HEK293 (cell line): ENCODE results near the gene AK6.

Experiments
- ZNF843 ChIP-seq: fragments of 450-650 bp; formaldehyde crosslinking; IDR thresholded peaks from 2 replicates; pipeline ENCODE4 v1.5.1; 2016; ENCODE audit warnings: missing biosample characterization, missing genetic modification characterization
- TF ChIP-seq, protein P1 (sequence below): fragments of 450-650 bp; formaldehyde crosslinking; IDR thresholded peaks from 2 replicates; pipeline ENCODE4 v1.5.1; 2016; ENCODE audit warnings: missing biosample characterization, missing genetic modification characterization
- TF ChIP-seq, protein P2 (sequence below): fragments of 450-650 bp; formaldehyde crosslinking; IDR thresholded peaks from 2 replicates; pipeline ENCODE4 v1.5.1; 2016; ENCODE audit warnings: missing biosample characterization, missing genetic modification characterization

DNA sequence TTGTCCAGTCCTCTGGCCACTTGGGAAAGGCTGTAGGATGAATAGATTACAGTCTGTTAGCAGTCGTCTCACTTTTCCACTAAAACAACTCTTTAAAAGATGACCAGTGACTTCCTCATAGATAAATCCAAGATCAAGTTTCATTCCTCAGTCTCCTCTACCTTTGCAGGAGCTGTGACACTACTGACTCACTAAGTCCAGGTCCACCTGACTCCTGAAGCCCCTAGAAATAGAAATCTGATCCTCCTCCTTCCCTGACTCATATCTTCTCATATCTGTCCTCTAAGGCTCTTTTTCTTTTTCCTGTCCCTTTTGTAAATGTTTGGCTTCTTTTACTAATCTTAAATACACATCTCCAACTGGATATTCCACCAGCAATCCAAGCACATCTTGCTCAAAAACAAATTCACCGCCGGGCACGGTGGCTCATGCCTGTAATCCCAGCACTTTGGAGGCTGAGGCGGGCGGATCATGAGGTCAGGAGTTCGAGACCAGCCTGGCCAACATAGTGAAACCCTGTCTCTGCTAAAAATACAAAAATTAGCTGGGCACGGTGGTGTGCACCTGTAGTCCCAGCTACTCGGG is 39.3 kb downstream of the AK6 start:
- TF ChIP-seq, protein P1, sequence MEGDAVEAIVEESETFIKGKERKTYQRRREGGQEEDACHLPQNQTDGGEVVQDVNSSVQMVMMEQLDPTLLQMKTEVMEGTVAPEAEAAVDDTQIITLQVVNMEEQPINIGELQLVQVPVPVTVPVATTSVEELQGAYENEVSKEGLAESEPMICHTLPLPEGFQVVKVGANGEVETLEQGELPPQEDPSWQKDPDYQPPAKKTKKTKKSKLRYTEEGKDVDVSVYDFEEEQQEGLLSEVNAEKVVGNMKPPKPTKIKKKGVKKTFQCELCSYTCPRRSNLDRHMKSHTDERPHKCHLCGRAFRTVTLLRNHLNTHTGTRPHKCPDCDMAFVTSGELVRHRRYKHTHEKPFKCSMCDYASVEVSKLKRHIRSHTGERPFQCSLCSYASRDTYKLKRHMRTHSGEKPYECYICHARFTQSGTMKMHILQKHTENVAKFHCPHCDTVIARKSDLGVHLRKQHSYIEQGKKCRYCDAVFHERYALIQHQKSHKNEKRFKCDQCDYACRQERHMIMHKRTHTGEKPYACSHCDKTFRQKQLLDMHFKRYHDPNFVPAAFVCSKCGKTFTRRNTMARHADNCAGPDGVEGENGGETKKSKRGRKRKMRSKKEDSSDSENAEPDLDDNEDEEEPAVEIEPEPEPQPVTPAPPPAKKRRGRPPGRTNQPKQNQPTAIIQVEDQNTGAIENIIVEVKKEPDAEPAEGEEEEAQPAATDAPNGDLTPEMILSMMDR (tag by site-specific recombination): no peak
- TF ChIP-seq ZNF843 (tag by site-specific recombination): no peak
- TF ChIP-seq, protein P2, sequence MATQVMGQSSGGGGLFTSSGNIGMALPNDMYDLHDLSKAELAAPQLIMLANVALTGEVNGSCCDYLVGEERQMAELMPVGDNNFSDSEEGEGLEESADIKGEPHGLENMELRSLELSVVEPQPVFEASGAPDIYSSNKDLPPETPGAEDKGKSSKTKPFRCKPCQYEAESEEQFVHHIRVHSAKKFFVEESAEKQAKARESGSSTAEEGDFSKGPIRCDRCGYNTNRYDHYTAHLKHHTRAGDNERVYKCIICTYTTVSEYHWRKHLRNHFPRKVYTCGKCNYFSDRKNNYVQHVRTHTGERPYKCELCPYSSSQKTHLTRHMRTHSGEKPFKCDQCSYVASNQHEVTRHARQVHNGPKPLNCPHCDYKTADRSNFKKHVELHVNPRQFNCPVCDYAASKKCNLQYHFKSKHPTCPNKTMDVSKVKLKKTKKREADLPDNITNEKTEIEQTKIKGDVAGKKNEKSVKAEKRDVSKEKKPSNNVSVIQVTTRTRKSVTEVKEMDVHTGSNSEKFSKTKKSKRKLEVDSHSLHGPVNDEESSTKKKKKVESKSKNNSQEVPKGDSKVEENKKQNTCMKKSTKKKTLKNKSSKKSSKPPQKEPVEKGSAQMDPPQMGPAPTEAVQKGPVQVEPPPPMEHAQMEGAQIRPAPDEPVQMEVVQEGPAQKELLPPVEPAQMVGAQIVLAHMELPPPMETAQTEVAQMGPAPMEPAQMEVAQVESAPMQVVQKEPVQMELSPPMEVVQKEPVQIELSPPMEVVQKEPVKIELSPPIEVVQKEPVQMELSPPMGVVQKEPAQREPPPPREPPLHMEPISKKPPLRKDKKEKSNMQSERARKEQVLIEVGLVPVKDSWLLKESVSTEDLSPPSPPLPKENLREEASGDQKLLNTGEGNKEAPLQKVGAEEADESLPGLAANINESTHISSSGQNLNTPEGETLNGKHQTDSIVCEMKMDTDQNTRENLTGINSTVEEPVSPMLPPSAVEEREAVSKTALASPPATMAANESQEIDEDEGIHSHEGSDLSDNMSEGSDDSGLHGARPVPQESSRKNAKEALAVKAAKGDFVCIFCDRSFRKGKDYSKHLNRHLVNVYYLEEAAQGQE (tag by site-specific recombination): no peak
